Activated CD4-positive, alpha-beta T cell treated with anti-CD3 and anti-CD28 coated beads, Interleukin-2, amount 50 U/mL, for 48 hours (primary cell): ENCODE results near the gene SLC12A8.

Experiments used
- DNase-seq, 2 experiments: peaks; one replicate each; pipeline ENCODE4 v3.0.0-alpha.2; 2020

The SLC12A8 gene

DNA sequence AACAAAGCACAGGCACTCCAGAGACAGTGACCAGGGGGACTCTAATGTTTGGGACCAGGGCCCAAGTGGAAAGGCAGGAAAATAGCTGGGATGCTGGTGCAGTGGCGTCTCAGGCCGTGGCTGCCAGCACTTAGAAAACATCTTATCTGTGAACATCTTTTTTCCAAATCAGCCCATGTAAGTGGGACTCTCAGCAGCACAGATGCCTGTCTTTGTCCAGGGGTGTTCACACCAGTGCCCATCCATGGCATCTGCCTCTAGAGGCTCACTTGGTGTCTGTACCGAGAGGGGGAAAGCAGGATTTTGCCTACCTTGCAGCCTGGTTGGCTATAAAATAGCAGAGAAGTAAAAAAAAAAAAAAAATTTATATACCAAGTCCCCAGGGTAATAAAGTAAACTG is 26.7 kb downstream of the SLC12A8 start:
- DNase-seq, result no peak

DNA sequence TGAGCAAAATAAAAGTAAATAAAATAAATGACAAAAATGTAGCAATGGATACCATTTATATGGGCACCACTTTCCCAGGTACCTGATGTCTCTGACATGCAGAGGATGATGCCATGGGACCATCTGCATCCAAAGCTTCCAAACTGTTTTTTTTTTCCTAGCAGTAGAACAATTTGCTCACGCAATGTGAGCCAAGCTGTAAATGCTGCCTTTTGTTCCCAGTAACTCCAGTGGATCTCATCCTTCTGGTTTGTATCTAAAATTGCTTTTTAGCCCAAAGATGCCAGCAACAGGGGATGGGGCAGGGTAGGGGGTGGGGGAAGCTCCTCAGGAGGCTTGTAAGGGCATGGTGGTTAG is 32.7 kb downstream of the SLC12A8 start:
- DNase-seq, result no peak

GRCh38 chr3:125179143-125179883 is 33.2 kb downstream of the SLC12A8 start:
- no peak for DNase-seq

- DNase-seq, result no peak
These were observed 34.8 kb downstream of the SLC12A8 start for GRCh38 chr3:125177746-125178145.

GRCh38 chr3:125175295-125176078 is 37.1 kb downstream of the SLC12A8 start:
- no peak for DNase-seq

DNA sequence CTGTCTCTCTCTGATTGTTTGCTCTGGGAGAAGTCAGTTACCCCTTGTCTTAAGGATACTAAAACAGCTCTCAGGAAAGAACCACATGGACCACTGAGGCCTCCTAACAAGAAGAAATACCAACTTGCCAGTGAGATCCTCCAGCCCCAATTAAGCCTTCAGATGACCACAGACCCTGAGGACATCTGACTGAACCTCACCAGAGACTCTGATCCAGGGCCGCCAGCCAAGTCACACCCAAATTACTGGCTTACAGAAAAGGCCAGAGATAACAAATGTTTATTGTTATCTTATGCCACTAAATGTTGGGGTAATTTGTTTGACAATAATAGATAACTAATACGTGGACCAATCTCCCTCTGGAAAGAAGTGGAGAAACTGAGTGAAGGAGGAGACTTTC is 40.2 kb downstream of the SLC12A8 start:
- DNase-seq, result no peak

DNA sequence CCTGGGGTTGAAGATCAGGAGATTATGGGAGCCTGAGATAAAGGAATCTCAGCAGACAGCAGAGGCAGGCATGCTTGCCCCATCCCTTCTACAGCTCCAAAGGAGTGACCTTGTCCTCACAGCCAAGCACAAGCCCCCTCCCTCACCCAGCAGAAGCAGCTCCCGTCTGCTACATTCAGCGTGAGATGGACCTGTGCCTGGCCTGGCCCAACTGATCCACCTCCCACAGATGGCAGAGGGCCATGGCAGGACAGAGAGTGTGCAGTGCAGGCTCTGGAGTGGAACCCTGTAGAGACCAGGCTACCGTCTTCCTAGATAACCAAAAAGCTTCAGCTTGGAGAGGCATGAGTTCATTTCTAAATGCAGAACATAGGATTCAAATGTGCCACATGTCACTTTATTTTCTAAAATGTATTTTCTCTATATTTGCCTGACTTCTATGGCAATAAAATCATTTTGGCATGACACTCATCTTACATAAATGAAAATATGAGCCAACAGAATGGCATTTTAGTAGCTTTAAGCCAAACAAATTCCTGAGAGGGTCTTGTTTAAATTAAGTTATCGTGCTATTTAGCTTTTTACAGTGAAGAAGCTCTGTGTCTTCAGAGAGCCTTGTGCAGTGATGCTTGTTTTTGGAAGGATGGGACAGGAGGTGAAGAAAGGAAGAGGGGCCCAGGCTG is 43.7 kb downstream of the SLC12A8 start:
- DNase-seq, result no peak

GRCh38 chr3:125166599-125167136 is 45.9 kb downstream of the SLC12A8 start:
- no peak for DNase-seq

DNA sequence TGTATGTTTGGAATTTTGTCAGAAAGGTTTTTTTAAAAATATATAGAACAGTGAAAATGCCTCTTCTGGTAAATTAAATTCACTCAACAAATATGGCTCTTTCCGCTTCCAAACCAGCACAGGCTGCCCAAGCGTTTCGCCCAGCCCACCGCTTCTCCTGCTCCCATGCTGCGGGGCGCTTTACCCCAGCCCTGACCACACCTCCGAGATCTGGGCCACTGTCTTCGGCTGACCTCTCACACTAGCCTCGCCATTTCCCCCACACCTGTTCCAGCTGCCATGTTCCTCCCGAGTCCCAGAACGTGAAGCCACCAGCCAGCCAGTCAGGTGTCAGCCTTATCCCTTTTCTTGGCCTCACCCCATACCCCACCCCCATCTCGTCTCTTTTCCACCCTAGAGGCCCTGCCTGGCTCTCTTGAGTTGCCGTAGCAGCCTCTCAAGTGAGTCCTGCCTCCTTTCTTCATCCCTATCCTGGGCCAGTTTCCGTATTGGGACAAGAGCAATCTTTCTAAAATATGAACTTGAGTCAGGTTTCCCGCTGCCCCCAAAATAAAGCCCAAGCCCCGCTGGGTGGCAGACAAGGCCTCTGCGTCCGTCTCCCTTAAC is 46.5 kb downstream of the SLC12A8 start:
- no peak for DNase-seq

- DNase-seq, result no peak
These were observed 47.2 kb downstream of the SLC12A8 start for GRCh38 chr3:125165189-125165947.

DNA sequence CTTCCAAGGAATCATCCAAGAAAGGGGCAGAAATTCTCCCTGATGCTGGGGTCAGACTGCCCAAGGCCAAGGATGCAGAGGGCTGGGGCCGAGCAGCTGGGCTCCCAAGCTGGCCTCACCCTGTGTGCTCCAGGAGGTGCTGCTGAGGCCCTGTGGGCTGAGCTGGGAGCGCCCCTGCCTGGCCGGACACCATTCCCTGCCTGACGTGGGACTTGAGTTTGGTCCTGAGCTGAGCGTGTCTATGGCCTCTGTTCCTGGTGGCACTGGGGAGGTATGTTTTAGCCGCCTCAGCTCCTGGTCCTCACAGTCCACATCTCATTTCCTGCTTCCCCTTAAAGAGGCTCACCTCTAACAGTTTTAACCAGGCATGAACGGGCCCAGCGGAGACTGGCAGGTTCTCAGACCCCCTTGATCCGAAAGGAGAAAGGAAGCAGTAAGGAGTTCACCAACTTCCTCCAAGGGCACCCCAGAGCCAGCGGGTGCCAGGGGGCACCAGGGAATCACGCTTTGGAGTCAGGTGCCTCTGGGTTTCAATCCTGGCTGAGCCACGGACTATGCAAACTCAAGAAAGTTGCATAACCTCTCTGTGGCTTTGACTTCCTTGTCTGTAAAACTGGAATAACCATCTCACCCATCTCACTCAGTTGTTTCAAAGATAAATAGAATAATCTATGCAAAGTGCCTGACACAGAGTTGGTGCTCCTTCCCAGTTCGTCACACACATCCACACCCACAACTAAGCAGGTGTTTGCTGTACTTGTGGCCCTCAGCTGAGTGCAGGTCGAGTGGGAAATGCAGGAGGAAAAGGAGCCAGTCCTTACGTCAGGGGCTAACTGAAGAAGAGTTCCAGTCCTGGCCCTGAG is 48.6 kb downstream of the SLC12A8 start:
- no peak for DNase-seq

DNA sequence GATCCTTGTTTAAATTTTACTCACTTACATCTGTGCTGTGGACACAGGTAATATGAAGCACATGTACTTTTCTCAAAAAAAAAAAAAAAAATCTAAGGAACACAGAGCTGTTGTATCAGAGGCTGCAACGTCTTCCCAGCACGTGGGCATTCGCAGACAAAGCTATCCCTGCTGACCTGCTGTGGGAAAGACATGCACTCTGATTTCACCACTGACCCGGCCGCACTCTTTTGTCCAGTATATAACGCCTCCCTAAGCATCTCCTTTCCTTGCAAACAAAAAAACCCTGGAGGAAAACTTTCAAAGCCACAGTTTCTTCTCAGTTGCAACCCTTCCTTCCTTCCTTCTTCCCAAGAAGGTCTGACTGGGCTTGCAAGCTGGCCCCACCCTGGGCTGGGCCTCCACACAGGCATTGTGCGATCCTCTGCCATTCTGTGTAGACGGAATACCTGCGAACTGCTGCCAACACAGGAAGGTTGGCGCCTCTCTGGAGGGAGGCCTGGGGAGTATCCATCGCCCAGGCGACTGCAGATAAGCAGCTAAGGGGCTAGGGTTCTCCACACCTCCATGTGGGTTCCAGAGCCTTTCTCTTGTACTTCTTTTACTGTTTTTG is 50.8 kb downstream of the SLC12A8 start:
- DNase-seq, result no peak

DNA sequence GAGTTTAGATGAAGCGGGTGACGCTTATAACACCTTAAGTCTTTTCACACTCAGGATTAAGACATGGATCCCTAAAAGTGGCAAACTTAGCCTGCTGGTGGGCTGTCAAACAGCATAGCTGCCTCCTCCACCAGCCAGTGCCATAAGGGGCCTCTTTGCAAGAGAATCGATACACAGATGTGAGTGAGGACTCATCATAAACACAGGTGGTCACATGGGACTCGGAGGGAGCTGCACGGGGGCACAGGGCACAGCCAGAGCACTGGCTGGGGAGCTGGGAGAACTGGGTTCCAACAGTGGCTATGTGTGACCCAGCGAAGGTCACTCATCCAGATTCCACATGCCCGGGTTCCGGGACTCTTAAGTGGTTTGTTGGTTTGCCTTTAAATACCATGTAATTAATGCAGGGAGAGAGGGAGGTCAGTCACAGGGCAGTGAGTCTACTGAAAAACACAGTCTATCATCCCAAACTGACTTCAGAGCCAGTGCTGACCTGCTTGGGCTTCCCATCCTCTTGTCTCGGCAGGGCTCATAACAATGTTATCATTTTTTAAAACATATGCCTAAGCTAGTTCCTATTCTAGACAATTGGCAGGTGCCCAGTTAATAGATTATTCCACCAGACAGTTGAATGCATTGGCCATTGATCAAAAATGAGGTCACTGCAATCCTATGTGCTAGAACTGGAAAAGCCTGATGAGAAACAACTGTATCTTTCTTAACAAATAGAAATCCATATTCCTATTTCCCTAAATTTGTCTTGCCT is 51.8 kb downstream of the SLC12A8 start:
- no peak for DNase-seq

DNA sequence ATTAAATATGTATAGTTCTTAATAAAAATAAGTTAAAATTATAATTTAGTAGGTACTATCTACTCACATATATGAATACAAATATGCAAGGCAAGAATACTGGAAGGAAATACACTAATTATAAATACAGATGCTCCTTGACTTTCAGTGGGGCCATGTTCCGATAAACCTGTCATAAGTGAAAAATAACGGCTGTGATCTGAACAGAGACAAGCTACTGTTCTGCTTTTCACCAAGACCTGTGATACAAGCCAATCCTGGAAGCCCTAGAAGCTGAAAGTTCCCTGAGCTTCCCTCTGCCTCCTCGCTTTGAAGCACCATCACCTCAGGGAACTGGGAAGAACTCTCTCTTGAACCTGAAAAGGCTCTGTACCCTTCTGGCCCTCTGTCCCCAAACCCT is 55.4 kb downstream of the SLC12A8 start:
- no peak for DNase-seq

DNA sequence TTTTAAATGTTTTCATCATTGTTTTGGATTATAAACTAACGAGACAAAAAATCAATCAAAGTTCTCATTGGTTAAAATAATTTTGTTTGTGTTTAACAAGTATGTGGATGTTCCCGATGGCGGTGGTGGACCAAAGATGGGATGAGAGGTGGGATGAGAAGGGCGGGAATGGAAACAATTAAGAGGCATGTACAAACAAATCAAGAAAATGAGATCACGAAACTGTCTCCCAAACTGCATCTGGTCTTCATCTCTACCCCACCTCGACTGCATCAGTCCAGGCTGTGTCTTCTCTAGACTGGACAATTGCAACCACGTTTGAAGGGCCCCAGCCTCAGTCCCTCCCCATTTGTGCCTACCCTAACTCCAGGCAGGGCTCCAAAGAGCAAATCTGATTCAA is 56.1 kb downstream of the SLC12A8 start:
- no peak for DNase-seq

DNA sequence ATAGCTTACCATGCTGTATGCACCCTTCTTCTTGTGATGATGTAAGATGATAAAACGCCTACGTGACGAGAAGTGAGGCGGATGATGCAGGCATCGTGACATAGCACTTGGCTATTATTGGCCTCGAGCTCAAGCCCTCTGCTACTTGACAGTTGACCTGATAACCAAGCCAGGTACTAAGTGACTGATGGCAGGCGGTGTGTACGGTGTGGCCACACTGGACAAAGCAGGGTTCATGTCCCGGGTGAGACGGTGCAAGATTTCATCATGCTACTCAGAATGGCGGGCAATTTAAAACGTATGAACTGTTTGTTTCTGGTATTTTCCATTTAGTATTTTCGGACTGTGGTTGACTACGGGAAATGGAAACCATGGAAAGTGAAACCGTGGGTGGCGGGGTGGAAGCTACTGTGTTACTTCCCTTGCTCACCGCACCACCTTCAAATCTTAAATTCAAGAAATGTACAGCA is 57.7 kb downstream of the SLC12A8 start:
- DNase-seq, result peak; percentile 42 to 62

- no peak for DNase-seq
These were observed 58.4 kb downstream of the SLC12A8 start for GRCh38 chr3:125154110-125154509.

DNA sequence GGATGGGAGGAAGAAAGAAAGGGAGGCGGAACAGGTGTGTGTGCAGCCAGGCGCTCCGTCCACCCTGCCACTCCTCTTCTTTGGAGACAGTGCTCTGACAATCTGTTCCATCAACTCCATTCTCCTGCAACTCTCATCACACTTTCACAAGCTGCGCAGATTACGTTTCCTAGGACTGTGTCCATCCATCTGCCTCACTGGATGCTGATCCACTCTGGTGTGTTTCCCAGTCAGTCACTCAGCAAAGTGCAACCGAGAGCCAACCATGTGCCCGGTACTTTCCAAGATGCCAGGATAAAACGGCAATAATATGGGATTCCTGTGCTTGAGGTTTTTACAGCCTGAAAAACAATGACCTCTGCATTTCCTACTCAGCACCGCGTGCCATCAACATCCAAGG is 59.6 kb downstream of the SLC12A8 start:
- DNase-seq, result no peak

- no peak for DNase-seq
These were observed 60.6 kb downstream of the SLC12A8 start for GRCh38 chr3:125151916-125152315.

- no peak for DNase-seq
These were observed 61.1 kb downstream of the SLC12A8 start for GRCh38 chr3:125151442-125151817.
